ENCODE results near the gene TOMM40. TPM values are rescaled to one million over a fixed set of nuclear protein-coding genes. Genes with fewer than 3 reads are reported as not detected.

Gene TOMM40
- total and polyA plus RNA-seq, 9 of the 15 experiments (the other 6 are each of a cell fraction or from before 2014, with no cell fraction given), result 0.89 to 290 (median 160) TPM

GRCh38 chr19:44943801-44944249 lies 52.8 kb downstream of the TOMM40 start (continued):
- TF ChIP-seq ETS1 (conservative IDR thresholded peaks at IDR 0.05; ENCODE audit: control insufficient read depth, low read depth, low read length) (no peak), ZEB2 (IDR thresholded peaks at IDR 0.05) (0 out of 2 replicates have a peak, but pooled peaks have one; percentile 43), ARHGAP35 (IDR thresholded peaks at IDR 0.05; ENCODE audit: partially characterized antibody) (no peak), MBD2 (IDR thresholded peaks at IDR 0.05; ENCODE audit: borderline replicate concordance, low read depth) (no peak), RBM15 (IDR thresholded peaks at IDR 0.05; ENCODE audit: insufficient read depth, low read length) (no peak), ZFP91 (CRISPR knock-in tag; IDR thresholded peaks at IDR 0.05) (no peak), HBP1 (CRISPR knock-in tag; IDR thresholded peaks at IDR 0.05) (peak; percentile 32; the same call in 1 of the 2 replicates), SMARCA4 (IDR thresholded peaks at IDR 0.05) (peak; percentile 71), MTA1 (IDR thresholded peaks at IDR 0.05; ENCODE audit: borderline replicate concordance) (peak; percentile 77), TRIM25 (IDR thresholded peaks at IDR 0.05; ENCODE audit: borderline replicate concordance) (no peak), VEZF1 (CRISPR knock-in tag; IDR thresholded peaks at IDR 0.05) (peak; percentile 63; the same call in 1 of the 2 replicates), ZNF589 (CRISPR knock-in tag; IDR thresholded peaks at IDR 0.05; ENCODE audit: low read depth) (peak; percentile 40; the same call in 1 of the 2 replicates), RFX1 (IDR thresholded peaks at IDR 0.05) (no peak), EP400 (IDR thresholded peaks at IDR 0.05) (peak; percentile 81), ZNF668 (CRISPR knock-in tag; IDR thresholded peaks at IDR 0.05) (peak; percentile 69; the same call in 1 of the 2 replicates), SMARCC2 (IDR thresholded peaks at IDR 0.05; ENCODE audit: low read depth) (no peak), TFAM (CRISPR knock-in tag; conservative IDR thresholded peaks at IDR 0.05) (no peak), TBL1XR1 (IDR thresholded peaks at IDR 0.05; ENCODE audit: low read length in 2 of 2) (peak in 1 of 2 experiments; percentile 57; a peak in 1 of 4 replicates), ZNF398 (CRISPR knock-in tag; IDR thresholded peaks at IDR 0.05) (no peak)

All from K562 (cell line).